ENCODE data around the gene LATS1.

Gene LATS1

GRCh38 chr6:149719531-149719930, 1.6 kb upstream of the LATS1 start:
- Histone ChIP-seq H3K4me3 (ENCODE audit: insufficient read depth in 1 of 2, low read depth in 1 of 2, low read length in 2 of 2) (no peak overlapping the region), H3K23ac (ENCODE audit: low read length in 2 of 2) (no peak overlapping the region), H3K4ac (ENCODE audit: low read depth in 1 of 2, low read length in 2 of 2) (no peak overlapping the region), H3K4me1 (ENCODE audit: control insufficient read depth, insufficient read depth, low read depth, low read length) (no peaks in the 10 kb centered on the region), H2BK120ac (ENCODE audit: low read depth, low read length) (no peak overlapping the region), H3K9me3 (ENCODE audit: control insufficient read depth, low read length) (no peaks in the 10 kb centered on the region), H4K91ac (ENCODE audit: low read length) (no peak overlapping the region), H2AFZ (ENCODE audit: low read depth, low read length) (no peak overlapping the region), H3K79me1 (replicated peaks; ENCODE audit: low read length, poor library complexity, severe bottlenecking) (no peaks in the 10 kb centered on the region), H3K36me3 (ENCODE audit: control insufficient read depth in 1 of 2, insufficient read depth in 2 of 2, low read depth in 1 of 2, low read length in 2 of 2) (peaks cover 0 to 3% of the 10 kb centered on the region in 2 experiments), H3K9ac (ENCODE audit: low read length) (no peak overlapping the region), H3K27ac (ENCODE audit: low read length, poor library complexity, severe bottlenecking) (no peak overlapping the region), H3K18ac (ENCODE audit: low read depth in 1 of 2, low read length in 2 of 2) (no peak overlapping the region), H2BK5ac (ENCODE audit: low read depth, low read length, poor library complexity, severe bottlenecking) (no peak overlapping the region), H3K14ac (ENCODE audit: low read length in 2 of 2) (no peak overlapping the region), H2AK5ac (ENCODE audit: low read length, severe bottlenecking) (no peak overlapping the region), H4K8ac (ENCODE audit: low read length) (no peak overlapping the region), H2BK15ac (ENCODE audit: low read depth, poor library complexity, severe bottlenecking) (no peak overlapping the region), H3K4me2 (ENCODE audit: low read length, poor library complexity, severe bottlenecking) (no peak overlapping the region), H2BK12ac (ENCODE audit: low read length in 2 of 2) (no peak overlapping the region), H3K27me3 (ENCODE audit: control insufficient read depth in 1 of 2, insufficient read depth in 1 of 2, low read length in 2 of 2) (no peaks in the 10 kb centered on the region)
- no peak for DNase-seq
- WGBS, result 96% methylated on average over 3 of the region's 3 CpGs

- Histone ChIP-seq H3K14ac (ENCODE audit: low read length in 2 of 2) (peak overlapping the region in 1 of 2 experiments; percentile 95), H3K4me1 (ENCODE audit: control insufficient read depth, insufficient read depth, low read depth, low read length) (no peaks in the 10 kb centered on the region), H3K9ac (ENCODE audit: low read length) (peak overlapping the region; percentile 93), H4K91ac (ENCODE audit: low read length) (no peak overlapping the region), H2AFZ (ENCODE audit: low read depth, low read length) (peak overlapping the region; percentile 87), H2BK120ac (ENCODE audit: low read depth, low read length) (peak overlapping the region; percentile 58), H3K4me3 (ENCODE audit: insufficient read depth in 1 of 2, low read depth in 1 of 2, low read length in 2 of 2) (peak overlapping the region; percentile 93 to 97), H4K8ac (ENCODE audit: low read length) (peak overlapping the region; percentile 94), H3K27me3 (ENCODE audit: control insufficient read depth in 1 of 2, insufficient read depth in 1 of 2, low read length in 2 of 2) (no peaks in the 10 kb centered on the region), H2BK5ac (ENCODE audit: low read depth, low read length, poor library complexity, severe bottlenecking) (no peak overlapping the region), H3K27ac (ENCODE audit: low read length, poor library complexity, severe bottlenecking) (peak overlapping the region; percentile 78), H3K36me3 (ENCODE audit: control insufficient read depth in 1 of 2, insufficient read depth in 2 of 2, low read depth in 1 of 2, low read length in 2 of 2) (no peaks in the 10 kb centered on the region), H3K9me3 (ENCODE audit: control insufficient read depth, low read length) (no peaks in the 10 kb centered on the region), H2BK15ac (ENCODE audit: low read depth, poor library complexity, severe bottlenecking) (no peak overlapping the region), H2AK5ac (ENCODE audit: low read length, severe bottlenecking) (no peak overlapping the region), H3K4me2 (ENCODE audit: low read length, poor library complexity, severe bottlenecking) (peak overlapping the region; percentile 49), H3K4ac (ENCODE audit: low read depth in 1 of 2, low read length in 2 of 2) (peak overlapping the region; percentile 16 to 95), H2BK12ac (ENCODE audit: low read length in 2 of 2) (no peak overlapping the region), H3K18ac (ENCODE audit: low read depth in 1 of 2, low read length in 2 of 2) (peak overlapping the region; percentile 97 to 99), H3K79me1 (replicated peaks; ENCODE audit: low read length, poor library complexity, severe bottlenecking) (no peaks in the 10 kb centered on the region), H3K23ac (ENCODE audit: low read length in 2 of 2) (peak overlapping the region in 1 of 2 experiments; percentile 99)
- under 1% methylated on average over 9 of the region's 9 CpGs for WGBS
- no peak for DNase-seq
Measured at GRCh38 chr6:149717255-149717587, 680 bp downstream of the LATS1 start.

GRCh38 chr6:149716181-149716963, 1.5 kb downstream of the LATS1 start:
- peak; percentile 16 for DNase-seq
- H3K27me3 ChIP-seq (ENCODE audit: control insufficient read depth in 1 of 2, insufficient read depth in 1 of 2, low read length in 2 of 2), result no peaks in the 10 kb centered on the region
- no peak overlapping the region for H2BK5ac ChIP-seq (ENCODE audit: low read depth, low read length, poor library complexity, severe bottlenecking)
- H2BK12ac ChIP-seq (ENCODE audit: low read length in 2 of 2), result no peak overlapping the region
- no peak overlapping the region for H2BK120ac ChIP-seq (ENCODE audit: low read depth, low read length)
- H3K36me3 ChIP-seq (ENCODE audit: control insufficient read depth in 1 of 2, insufficient read depth in 2 of 2, low read depth in 1 of 2, low read length in 2 of 2), result no peaks in the 10 kb centered on the region
- no peak overlapping the region for H2BK15ac ChIP-seq (ENCODE audit: low read depth, poor library complexity, severe bottlenecking)
- H3K9me3 ChIP-seq (ENCODE audit: control insufficient read depth, low read length), result no peaks in the 10 kb centered on the region
- H3K23ac ChIP-seq (ENCODE audit: low read length in 2 of 2), result no peak overlapping the region
- no peak overlapping the region for H3K4ac ChIP-seq (ENCODE audit: low read depth in 1 of 2, low read length in 2 of 2)
- no peaks in the 10 kb centered on the region for H3K79me1 ChIP-seq (replicated peaks; ENCODE audit: low read length, poor library complexity, severe bottlenecking)
- H3K27ac ChIP-seq (ENCODE audit: low read length, poor library complexity, severe bottlenecking), result no peak overlapping the region
- no peak overlapping the region for H3K18ac ChIP-seq (ENCODE audit: low read depth in 1 of 2, low read length in 2 of 2)
- H2AFZ ChIP-seq (ENCODE audit: low read depth, low read length), result no peak overlapping the region
- H4K91ac ChIP-seq (ENCODE audit: low read length), result no peak overlapping the region
- H3K4me1 ChIP-seq (ENCODE audit: control insufficient read depth, insufficient read depth, low read depth, low read length), result no peaks in the 10 kb centered on the region
- no peak overlapping the region for H2AK5ac ChIP-seq (ENCODE audit: low read length, severe bottlenecking)
- WGBS, result 85% methylated on average over 6 of the region's 8 CpGs
- no peak overlapping the region for H4K8ac ChIP-seq (ENCODE audit: low read length)
- H3K4me3 ChIP-seq (ENCODE audit: insufficient read depth in 1 of 2, low read depth in 1 of 2, low read length in 2 of 2), result peak overlapping the region in 1 of 2 experiments; percentile 97
- no peak overlapping the region for H3K14ac ChIP-seq (ENCODE audit: low read length in 2 of 2)
- peak overlapping the region; percentile 93 for H3K9ac ChIP-seq (ENCODE audit: low read length)
- H3K4me2 ChIP-seq (ENCODE audit: low read length, poor library complexity, severe bottlenecking), result peak overlapping the region; percentile 64

GRCh38 chr6:149714442-149714841, 3.5 kb downstream of the LATS1 start:
- no peaks in the 10 kb centered on the region for H3K36me3 ChIP-seq (ENCODE audit: control insufficient read depth in 1 of 2, insufficient read depth in 2 of 2, low read depth in 1 of 2, low read length in 2 of 2)
- no peak overlapping the region for H3K14ac ChIP-seq (ENCODE audit: low read length in 2 of 2)
- 100% methylated on average over 1 of the region's 1 CpG for WGBS
- no peak for DNase-seq
- H3K4me3 ChIP-seq (ENCODE audit: insufficient read depth in 1 of 2, low read depth in 1 of 2, low read length in 2 of 2), result no peak overlapping the region
- no peaks in the 10 kb centered on the region for H3K9me3 ChIP-seq (ENCODE audit: control insufficient read depth, low read length)
- H3K79me1 ChIP-seq (replicated peaks; ENCODE audit: low read length, poor library complexity, severe bottlenecking), result no peaks in the 10 kb centered on the region
- no peak overlapping the region for H2BK5ac ChIP-seq (ENCODE audit: low read depth, low read length, poor library complexity, severe bottlenecking)
- H4K8ac ChIP-seq (ENCODE audit: low read length), result no peak overlapping the region
- no peak overlapping the region for H2AFZ ChIP-seq (ENCODE audit: low read depth, low read length)
- H3K9ac ChIP-seq (ENCODE audit: low read length), result no peak overlapping the region
- H3K27ac ChIP-seq (ENCODE audit: low read length, poor library complexity, severe bottlenecking), result no peak overlapping the region
- H2AK5ac ChIP-seq (ENCODE audit: low read length, severe bottlenecking), result no peak overlapping the region
- H3K4me1 ChIP-seq (ENCODE audit: control insufficient read depth, insufficient read depth, low read depth, low read length), result no peaks in the 10 kb centered on the region
- H3K4ac ChIP-seq (ENCODE audit: low read depth in 1 of 2, low read length in 2 of 2), result no peak overlapping the region
- no peak overlapping the region for H2BK120ac ChIP-seq (ENCODE audit: low read depth, low read length)
- no peak overlapping the region for H3K4me2 ChIP-seq (ENCODE audit: low read length, poor library complexity, severe bottlenecking)
- H2BK12ac ChIP-seq (ENCODE audit: low read length in 2 of 2), result no peak overlapping the region
- no peak overlapping the region for H2BK15ac ChIP-seq (ENCODE audit: low read depth, poor library complexity, severe bottlenecking)
- H4K91ac ChIP-seq (ENCODE audit: low read length), result no peak overlapping the region
- H3K18ac ChIP-seq (ENCODE audit: low read depth in 1 of 2, low read length in 2 of 2), result no peak overlapping the region
- H3K23ac ChIP-seq (ENCODE audit: low read length in 2 of 2), result no peak overlapping the region
- H3K27me3 ChIP-seq (ENCODE audit: control insufficient read depth in 1 of 2, insufficient read depth in 1 of 2, low read length in 2 of 2), result no peaks in the 10 kb centered on the region
